ENCODE data around the gene TMEM151B.
A peak's percentile ranks its signal among the peaks of the same experiment; 100 is the strongest.
"Not testable (repeated sequence)": the region's sequence is repeated elsewhere in the genome, so short reads cannot be mapped to it uniquely, and the experiment has no call there.

Gene TMEM151B

DNA sequence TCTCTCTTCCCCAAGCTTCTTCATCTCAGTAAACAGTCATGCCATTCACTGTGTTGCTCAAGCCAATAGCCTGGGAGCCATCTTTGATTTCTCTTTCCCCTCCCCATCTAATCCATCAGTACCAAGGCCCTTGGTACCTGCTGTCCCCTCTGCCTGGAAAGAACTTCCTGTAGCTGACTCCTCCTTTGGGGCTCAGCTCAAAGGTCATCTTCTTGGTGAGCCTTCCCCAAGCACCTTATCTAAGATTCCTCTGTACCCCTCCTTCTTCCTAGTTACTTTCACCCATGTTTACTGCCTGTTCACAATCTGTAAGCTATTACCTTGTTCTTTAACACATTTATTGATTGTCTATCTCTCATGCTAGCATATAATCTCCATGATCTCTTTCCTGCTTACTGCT lies 39.4 kb downstream of the TMEM151B start:
- TF ChIP-seq, protein P1, sequence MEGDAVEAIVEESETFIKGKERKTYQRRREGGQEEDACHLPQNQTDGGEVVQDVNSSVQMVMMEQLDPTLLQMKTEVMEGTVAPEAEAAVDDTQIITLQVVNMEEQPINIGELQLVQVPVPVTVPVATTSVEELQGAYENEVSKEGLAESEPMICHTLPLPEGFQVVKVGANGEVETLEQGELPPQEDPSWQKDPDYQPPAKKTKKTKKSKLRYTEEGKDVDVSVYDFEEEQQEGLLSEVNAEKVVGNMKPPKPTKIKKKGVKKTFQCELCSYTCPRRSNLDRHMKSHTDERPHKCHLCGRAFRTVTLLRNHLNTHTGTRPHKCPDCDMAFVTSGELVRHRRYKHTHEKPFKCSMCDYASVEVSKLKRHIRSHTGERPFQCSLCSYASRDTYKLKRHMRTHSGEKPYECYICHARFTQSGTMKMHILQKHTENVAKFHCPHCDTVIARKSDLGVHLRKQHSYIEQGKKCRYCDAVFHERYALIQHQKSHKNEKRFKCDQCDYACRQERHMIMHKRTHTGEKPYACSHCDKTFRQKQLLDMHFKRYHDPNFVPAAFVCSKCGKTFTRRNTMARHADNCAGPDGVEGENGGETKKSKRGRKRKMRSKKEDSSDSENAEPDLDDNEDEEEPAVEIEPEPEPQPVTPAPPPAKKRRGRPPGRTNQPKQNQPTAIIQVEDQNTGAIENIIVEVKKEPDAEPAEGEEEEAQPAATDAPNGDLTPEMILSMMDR (IDR thresholded peaks at IDR 0.05; ENCODE audit: insufficient read depth, low read depth, low read length, missing control alignments), result no peak
- no peak for DNase-seq (ENCODE audit: low read depth)
- H3K4me3 ChIP-seq (ENCODE audit: low read depth, low read length), result no peak overlapping the region

GRCh38 chr6:44310241-44310640 lies 40.0 kb downstream of the TMEM151B start:
- no peak for DNase-seq (ENCODE audit: low read depth)
- H3K4me3 ChIP-seq (ENCODE audit: low read depth, low read length), result no peak overlapping the region
- TF ChIP-seq, protein P1 (IDR thresholded peaks at IDR 0.05; ENCODE audit: insufficient read depth, low read depth, low read length, missing control alignments), result no peak

DNA sequence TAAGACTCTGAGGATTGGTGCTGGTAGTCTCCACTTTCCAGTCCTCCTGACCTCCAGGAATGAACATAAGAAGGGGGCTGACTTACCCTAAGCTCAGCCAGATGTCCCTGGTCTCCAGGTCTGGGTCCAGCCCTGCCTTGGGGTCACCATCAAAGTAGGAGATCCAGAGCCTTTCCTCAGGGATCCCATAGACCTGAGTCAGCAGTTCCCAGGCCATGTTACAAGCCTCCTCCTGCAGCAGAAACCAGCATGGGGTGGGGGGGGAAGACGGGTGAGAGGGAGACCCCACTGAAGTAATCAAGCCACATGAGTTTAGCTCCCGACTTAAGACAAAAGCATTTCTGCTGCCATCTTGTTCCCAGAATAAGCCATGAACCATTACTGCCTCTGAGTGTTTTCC lies 41.1 kb downstream of the TMEM151B start:
- no peak for DNase-seq (ENCODE audit: low read depth)
- no peak overlapping the region for H3K4me3 ChIP-seq (ENCODE audit: low read depth, low read length)
- TF ChIP-seq, protein P1 (IDR thresholded peaks at IDR 0.05; ENCODE audit: insufficient read depth, low read depth, low read length, missing control alignments), result no peak

- no peak for DNase-seq (ENCODE audit: low read depth)
- no peak overlapping the region for H3K4me3 ChIP-seq (ENCODE audit: low read depth, low read length)
- TF ChIP-seq, protein P1 (IDR thresholded peaks at IDR 0.05; ENCODE audit: insufficient read depth, low read depth, low read length, missing control alignments), result no peak
Observed at GRCh38 chr6:44311767-44312166, 41.5 kb downstream of the TMEM151B start.

- TF ChIP-seq, protein P1 (IDR thresholded peaks at IDR 0.05; ENCODE audit: insufficient read depth, low read depth, low read length, missing control alignments), result peak; percentile 99
- peak; percentile 94 for DNase-seq (ENCODE audit: low read depth)
- H3K4me3 ChIP-seq (ENCODE audit: low read depth, low read length), result peak within 1 kb of the TSS; percentile 92
Observed at GRCh38 chr6:44312901-44313788, 42.9 kb downstream of the TMEM151B start, which contains the start of gene AARS2. AARS2 (minus strand) TSS chr6:44313347; CDS start chr6:44313323, 24 bp downstream.

GRCh38 chr6:44314657-44315056 lies 44.4 kb downstream of the TMEM151B start:
- not testable (repeated sequence) for H3K4me3 ChIP-seq (ENCODE audit: low read depth, low read length); DNase-seq (ENCODE audit: low read depth)

DNA sequence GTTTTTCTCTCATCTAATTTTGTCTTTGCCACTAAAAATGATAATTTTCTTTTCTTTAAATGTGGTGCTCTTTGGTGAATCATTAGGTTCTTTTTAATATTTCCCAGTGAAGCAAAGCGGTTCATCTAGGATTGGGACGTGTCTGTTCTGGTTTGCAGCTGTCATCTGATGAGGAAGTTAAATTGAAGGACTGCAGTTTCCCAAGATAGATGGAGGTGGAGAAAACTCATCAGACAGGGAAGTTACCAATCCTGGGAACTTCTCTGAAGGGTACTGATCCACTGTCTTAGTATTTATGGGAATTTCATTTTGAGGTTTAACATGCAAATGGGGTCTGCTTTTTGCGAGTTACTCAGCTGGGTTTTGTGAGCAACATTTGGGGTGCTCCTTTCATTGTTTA lies 45.3 kb downstream of the TMEM151B start:
- TF ChIP-seq, protein P1 (IDR thresholded peaks at IDR 0.05; ENCODE audit: insufficient read depth, low read depth, low read length, missing control alignments), result no peak
- H3K4me3 ChIP-seq (ENCODE audit: low read depth, low read length), result no peak overlapping the region
- no peak for DNase-seq (ENCODE audit: low read depth)
